ENCODE results near the gene OR51F1.
"Not testable (repeated sequence)": the region's sequence is repeated elsewhere in the genome, so short reads cannot be mapped to it uniquely, and the experiment has no call there.

Gene OR51F1

GRCh38 chr11:4769838-4770237, at the start of gene OR51F1:
Gene OR51F1 (minus strand): TSS chr11:4769938. CDS start chr11:4769938, 0 bp downstream.
- TF ChIP-seq CTCF (conservative IDR thresholded peaks at IDR 0.05; ENCODE audit: low read depth, low read length): no peak
- Histone ChIP-seq H3K79me2 (ENCODE audit: insufficient read depth, low read depth) (no peaks in the 10 kb centered on the region), H3K9ac (no peak within 1 kb of the TSS), H3K36me3 (ENCODE audit: insufficient read depth) (no peaks in the 10 kb centered on the region), H2AFZ (ENCODE audit: low read depth) (no peak within 1 kb of the TSS), H3K27me3 (ENCODE audit: insufficient read depth, low read depth) (no peaks in the 10 kb centered on the region), H3K4me2 (no peak within 1 kb of the TSS), H4K20me1 (ENCODE audit: insufficient read depth) (no peaks in the 10 kb centered on the region), H3K4me1 (ENCODE audit: low read depth, poor library complexity, severe bottlenecking) (no peaks in the 10 kb centered on the region), H3K27ac (no peak within 1 kb of the TSS), H3K4me3 (IDR thresholded peaks at IDR 0.05; ENCODE audit: insufficient read depth, low read depth, low read length) (no peak within 1 kb of the TSS)

- H3K4me1 ChIP-seq (ENCODE audit: low read depth, poor library complexity, severe bottlenecking): no peaks in the 10 kb centered on the region
- H3K4me3 ChIP-seq (IDR thresholded peaks at IDR 0.05; ENCODE audit: insufficient read depth, low read depth, low read length): no peak overlapping the region
- no peak for TF ChIP-seq CTCF (conservative IDR thresholded peaks at IDR 0.05; ENCODE audit: low read depth, low read length)
Measured at GRCh38 chr11:4809246-4809645, 39.5 kb upstream of the OR51F1 start.

GRCh38 chr11:4808476-4808875, 38.7 kb upstream of the OR51F1 start:
- no peak for TF ChIP-seq CTCF (conservative IDR thresholded peaks at IDR 0.05; ENCODE audit: low read depth, low read length)

More at GRCh38 chr11:4809246-4809645, 39.5 kb upstream of the OR51F1 start:
- no peaks in the 10 kb centered on the region for H4K20me1 ChIP-seq (ENCODE audit: insufficient read depth)
- H3K4me2 ChIP-seq: no peak overlapping the region
- H3K36me3 ChIP-seq (ENCODE audit: insufficient read depth): no peaks in the 10 kb centered on the region
- no peak overlapping the region for H3K27ac ChIP-seq
- H3K9ac ChIP-seq: no peak overlapping the region
- H3K79me2 ChIP-seq (ENCODE audit: insufficient read depth, low read depth): no peaks in the 10 kb centered on the region
- no peaks in the 10 kb centered on the region for H3K27me3 ChIP-seq (ENCODE audit: insufficient read depth, low read depth)
- no peak overlapping the region for H2AFZ ChIP-seq (ENCODE audit: low read depth)

GRCh38 chr11:4804280-4804679, 34.5 kb upstream of the OR51F1 start, which contains the start of gene OR52R1:
Gene OR52R1 (minus strand): TSS chr11:4804380. CDS start chr11:4804380, 0 bp downstream.
- H3K27me3 ChIP-seq (ENCODE audit: insufficient read depth, low read depth): no peaks in the 10 kb centered on the region
- no peak within 1 kb of the TSS for H3K4me3 ChIP-seq (IDR thresholded peaks at IDR 0.05; ENCODE audit: insufficient read depth, low read depth, low read length)

More at GRCh38 chr11:4808476-4808875, 38.7 kb upstream of the OR51F1 start:
- no peaks in the 10 kb centered on the region for H4K20me1 ChIP-seq (ENCODE audit: insufficient read depth)
- H2AFZ ChIP-seq (ENCODE audit: low read depth): no peak overlapping the region
- H3K4me2 ChIP-seq: no peak overlapping the region
- no peaks in the 10 kb centered on the region for H3K36me3 ChIP-seq (ENCODE audit: insufficient read depth)
- no peak overlapping the region for H3K4me3 ChIP-seq (IDR thresholded peaks at IDR 0.05; ENCODE audit: insufficient read depth, low read depth, low read length)
- H3K27ac ChIP-seq: no peak overlapping the region
- no peaks in the 10 kb centered on the region for H3K4me1 ChIP-seq (ENCODE audit: low read depth, poor library complexity, severe bottlenecking)
- H3K79me2 ChIP-seq (ENCODE audit: insufficient read depth, low read depth): no peaks in the 10 kb centered on the region
- H3K27me3 ChIP-seq (ENCODE audit: insufficient read depth, low read depth): no peaks in the 10 kb centered on the region
- H3K9ac ChIP-seq: no peak overlapping the region

GRCh38 chr11:4801316-4801715, 31.6 kb upstream of the OR51F1 start:
- H2AFZ ChIP-seq (ENCODE audit: low read depth); H3K4me3 ChIP-seq (IDR thresholded peaks at IDR 0.05; ENCODE audit: insufficient read depth, low read depth, low read length); H3K79me2 ChIP-seq (ENCODE audit: insufficient read depth, low read depth); H4K20me1 ChIP-seq (ENCODE audit: insufficient read depth); H3K27ac ChIP-seq; H3K36me3 ChIP-seq (ENCODE audit: insufficient read depth); H3K4me2 ChIP-seq; H3K27me3 ChIP-seq (ENCODE audit: insufficient read depth, low read depth); H3K4me1 ChIP-seq (ENCODE audit: low read depth, poor library complexity, severe bottlenecking); H3K9ac ChIP-seq: not testable (repeated sequence)

More at GRCh38 chr11:4804280-4804679, 34.5 kb upstream of the OR51F1 start, which contains the start of gene OR52R1:
- H3K9ac ChIP-seq: no peak within 1 kb of the TSS
- H3K36me3 ChIP-seq (ENCODE audit: insufficient read depth): no peaks in the 10 kb centered on the region
- H3K4me2 ChIP-seq: no peak within 1 kb of the TSS
- no peaks in the 10 kb centered on the region for H3K79me2 ChIP-seq (ENCODE audit: insufficient read depth, low read depth)
- no peak for TF ChIP-seq CTCF (conservative IDR thresholded peaks at IDR 0.05; ENCODE audit: low read depth, low read length)
- no peak within 1 kb of the TSS for H2AFZ ChIP-seq (ENCODE audit: low read depth)
- H3K4me1 ChIP-seq (ENCODE audit: low read depth, poor library complexity, severe bottlenecking): no peaks in the 10 kb centered on the region
- no peak within 1 kb of the TSS for H3K27ac ChIP-seq
- H4K20me1 ChIP-seq (ENCODE audit: insufficient read depth): no peaks in the 10 kb centered on the region

All from KMS-11 (cell line).